HG02763 (cell line): ENCODE measurements around the gene TPSB2.

Experiments used
- ATAC-seq: cut with Tn5 transposase; IDR thresholded peaks from one replicate; pipeline ENCODE4 v1.9.1; 2021; ENCODE audit warnings: mild to moderate bottlenecking, moderate library complexity; ENCODE audit not compliant: unreplicated experiment

TPSB2 gene

GRCh38 chr16:1221628-1222552 is 8.1 kb downstream of the TPSB2 start:
- ATAC-seq: no peak

GRCh38 chr16:1220841-1221627 is 8.9 kb downstream of the TPSB2 start:
- no peak for ATAC-seq

- no peak for ATAC-seq
Observed at GRCh38 chr16:1220098-1220728, 9.8 kb downstream of the TPSB2 start.

GRCh38 chr16:1218930-1219611 is 10.9 kb downstream of the TPSB2 start:
- ATAC-seq: no peak

- ATAC-seq: no peak
Observed at GRCh38 chr16:1218061-1218929, 11.7 kb downstream of the TPSB2 start.

- no peak for ATAC-seq
Observed at GRCh38 chr16:1217526-1217925, 12.5 kb downstream of the TPSB2 start.

GRCh38 chr16:1216681-1217400 is 13.1 kb downstream of the TPSB2 start:
- ATAC-seq: no peak

GRCh38 chr16:1216296-1216619 is 13.7 kb downstream of the TPSB2 start:
- no peak for ATAC-seq

GRCh38 chr16:1215574-1216295 is 14.2 kb downstream of the TPSB2 start:
- ATAC-seq: no peak

GRCh38 chr16:1214719-1215118 is 15.3 kb downstream of the TPSB2 start:
- ATAC-seq: no peak

GRCh38 chr16:1213796-1214372 is 16.1 kb downstream of the TPSB2 start:
- ATAC-seq: no peak

GRCh38 chr16:1213231-1213630 is 16.8 kb downstream of the TPSB2 start:
- ATAC-seq: no peak

GRCh38 chr16:1212616-1213194 is 17.3 kb downstream of the TPSB2 start:
- ATAC-seq: no peak

- no peak for ATAC-seq
Observed at GRCh38 chr16:1211451-1212268, 18.3 kb downstream of the TPSB2 start.

GRCh38 chr16:1210461-1210860 is 19.5 kb downstream of the TPSB2 start:
- no peak for ATAC-seq

- no peak for ATAC-seq
Observed at GRCh38 chr16:1209081-1209480, 20.9 kb downstream of the TPSB2 start.

- ATAC-seq: no peak
Observed at GRCh38 chr16:1208239-1208830, 21.6 kb downstream of the TPSB2 start.
